ENCODE results near the gene CDC6.

Gene CDC6

GRCh38 chr17:40287494-40288369 lies at the start of gene CDC6:
Gene CDC6 (plus strand): TSS chr17:40287879. CDS start chr17:40289421, 1,542 bp downstream.
- DNase-seq (ENCODE audit: low read depth in 2 of 2): peak; percentile 98

- no peak for DNase-seq (ENCODE audit: low read depth in 2 of 2)
Observed at GRCh38 chr17:40241252-40241834, 46.3 kb upstream of the CDC6 start.

- DNase-seq (ENCODE audit: low read depth in 2 of 2): no peak
Observed at GRCh38 chr17:40242774-40243173, 44.9 kb upstream of the CDC6 start.

GRCh38 chr17:40243761-40244160 lies 43.9 kb upstream of the CDC6 start:
- DNase-seq (ENCODE audit: low read depth in 2 of 2): no peak

DNA sequence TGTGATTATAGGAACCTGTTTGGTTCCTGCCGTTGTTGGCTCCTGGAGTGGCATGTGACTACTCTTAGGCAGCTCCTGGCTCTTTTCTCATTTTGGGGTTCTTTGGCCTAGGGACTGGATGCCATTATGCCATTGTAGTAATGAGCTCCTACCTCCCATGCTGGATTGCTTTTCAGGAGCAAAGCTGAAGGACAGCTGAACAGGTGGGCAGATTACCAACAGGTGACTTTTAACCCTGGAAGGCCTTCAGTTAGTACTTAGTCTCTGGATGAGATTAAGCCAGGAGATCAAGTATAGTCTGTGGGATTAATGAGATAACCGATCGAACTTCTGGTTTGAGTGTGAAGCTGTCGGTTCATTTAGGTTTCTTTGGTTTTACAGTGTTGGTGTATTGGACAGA lies 43.4 kb upstream of the CDC6 start:
- DNase-seq (ENCODE audit: low read depth in 2 of 2): no peak

GRCh38 chr17:40247926-40248495 lies 39.7 kb upstream of the CDC6 start:
- DNase-seq (ENCODE audit: low read depth in 2 of 2): no peak

DNA sequence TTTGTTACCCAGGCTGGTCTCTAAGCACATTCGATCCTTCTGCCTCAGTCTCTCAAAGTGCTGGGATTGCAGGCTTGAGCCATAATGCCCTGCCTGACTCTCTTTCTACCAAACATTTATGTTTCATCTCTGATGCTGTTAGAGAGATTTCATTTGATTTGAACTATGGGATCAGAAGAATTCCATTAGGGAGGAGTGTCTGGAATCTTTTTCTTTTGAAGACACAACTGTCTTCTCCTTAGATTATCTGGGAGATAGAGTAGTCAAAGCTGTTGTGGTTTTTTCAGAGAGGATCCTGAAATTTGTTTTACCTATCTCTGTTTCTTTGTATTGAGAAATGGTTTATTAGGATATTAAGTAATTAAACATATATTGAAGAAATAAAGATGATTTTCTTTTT lies 39.2 kb upstream of the CDC6 start:
- no peak for DNase-seq (ENCODE audit: low read depth in 2 of 2)

GRCh38 chr17:40251576-40251975 lies 36.1 kb upstream of the CDC6 start:
- DNase-seq (ENCODE audit: low read depth in 2 of 2): no peak

DNA sequence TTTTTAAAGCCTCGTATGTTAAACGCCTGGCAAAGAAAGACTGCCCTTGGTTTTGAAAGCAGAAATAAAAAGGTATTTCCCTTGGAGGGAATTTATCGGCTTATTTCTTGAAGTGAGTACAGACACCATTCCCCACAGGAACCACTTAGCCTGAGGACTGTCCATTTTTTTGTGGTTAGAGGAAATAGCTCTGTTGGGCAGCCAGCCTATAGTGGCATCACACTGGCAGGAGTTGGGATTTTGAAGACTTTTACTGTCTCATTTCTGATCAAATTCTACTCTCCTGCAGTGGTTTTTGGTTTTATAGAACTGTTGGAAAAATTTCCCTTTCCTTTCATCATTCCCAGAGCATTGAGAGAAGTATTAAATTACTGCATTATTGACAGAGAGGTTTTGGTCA lies 34.1 kb upstream of the CDC6 start:
- no peak for DNase-seq (ENCODE audit: low read depth in 2 of 2)

DNA sequence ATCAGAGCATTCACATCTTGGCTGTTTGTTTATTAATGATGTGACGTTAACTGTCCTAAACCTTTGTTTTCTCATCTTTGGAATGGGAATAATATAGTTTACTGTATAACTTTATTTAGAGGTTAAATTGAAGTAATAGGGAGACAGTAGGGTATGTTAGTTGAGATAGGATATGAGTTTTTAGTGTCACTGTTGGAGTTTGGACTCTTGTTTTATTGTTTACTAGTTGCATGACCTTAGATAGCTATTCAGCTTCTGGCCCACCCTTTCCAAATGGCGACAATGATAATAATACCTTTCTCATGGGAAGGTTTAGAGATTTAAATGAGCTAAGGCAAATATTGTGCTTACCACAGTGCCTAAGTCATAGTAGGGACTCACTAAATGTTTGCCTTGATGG lies 28.2 kb upstream of the CDC6 start:
- DNase-seq (ENCODE audit: low read depth in 2 of 2): no peak

- DNase-seq (ENCODE audit: low read depth in 2 of 2): no peak
Observed at GRCh38 chr17:40260528-40260927, 27.2 kb upstream of the CDC6 start.

DNA sequence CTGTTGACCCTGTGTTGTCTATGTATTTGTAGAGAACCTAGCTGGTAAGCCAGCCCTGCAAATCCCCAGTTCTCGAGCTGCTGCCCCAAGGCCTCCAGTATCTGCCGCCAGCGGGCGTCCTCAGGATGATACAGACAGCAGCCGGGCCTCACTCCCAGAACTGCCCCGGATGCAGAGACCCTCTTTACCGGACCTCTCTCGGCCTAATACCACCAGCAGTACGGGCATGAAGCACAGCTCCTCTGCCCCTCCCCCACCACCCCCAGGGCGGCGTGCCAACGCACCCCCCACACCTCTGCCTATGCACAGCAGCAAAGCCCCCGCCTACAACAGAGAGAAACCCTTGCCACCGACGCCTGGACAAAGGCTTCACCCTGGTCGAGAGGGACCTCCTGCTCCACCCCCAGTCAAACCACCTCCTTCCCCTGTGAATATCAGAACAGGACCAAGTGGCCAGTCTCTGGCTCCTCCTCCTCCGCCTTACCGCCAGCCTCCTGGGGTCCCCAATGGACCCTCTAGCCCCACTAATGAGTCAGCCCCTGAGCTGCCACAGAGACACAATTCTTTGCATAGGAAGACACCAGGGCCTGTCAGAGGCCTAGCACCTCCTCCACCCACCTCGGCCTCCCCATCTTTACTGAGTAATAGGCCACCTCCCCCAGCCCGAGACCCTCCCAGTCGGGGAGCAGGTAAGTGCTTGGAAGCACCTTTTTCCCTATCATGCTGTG lies 23.1 kb upstream of the CDC6 start:
- DNase-seq (ENCODE audit: low read depth in 2 of 2): no peak

DNA sequence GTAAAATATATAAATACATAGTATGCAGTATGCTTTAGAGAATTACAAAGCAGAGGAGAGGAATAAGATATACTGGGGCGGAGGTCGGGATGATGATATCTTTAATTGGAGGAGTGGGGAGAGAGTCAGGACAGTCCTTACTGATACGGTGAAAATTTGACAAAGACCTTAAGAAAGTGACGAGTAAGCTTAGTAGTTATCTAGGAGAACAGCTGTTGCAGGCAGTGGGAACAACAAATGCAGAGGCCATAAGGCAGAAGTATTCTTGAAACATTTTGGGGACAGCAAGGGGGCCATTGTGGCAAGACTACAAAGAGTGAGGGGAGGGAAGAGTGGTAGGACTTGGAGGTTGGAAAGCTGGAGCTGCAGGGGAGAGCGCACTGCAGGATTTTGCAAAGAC lies 22.3 kb upstream of the CDC6 start:
- DNase-seq (ENCODE audit: low read depth in 2 of 2): no peak

DNA sequence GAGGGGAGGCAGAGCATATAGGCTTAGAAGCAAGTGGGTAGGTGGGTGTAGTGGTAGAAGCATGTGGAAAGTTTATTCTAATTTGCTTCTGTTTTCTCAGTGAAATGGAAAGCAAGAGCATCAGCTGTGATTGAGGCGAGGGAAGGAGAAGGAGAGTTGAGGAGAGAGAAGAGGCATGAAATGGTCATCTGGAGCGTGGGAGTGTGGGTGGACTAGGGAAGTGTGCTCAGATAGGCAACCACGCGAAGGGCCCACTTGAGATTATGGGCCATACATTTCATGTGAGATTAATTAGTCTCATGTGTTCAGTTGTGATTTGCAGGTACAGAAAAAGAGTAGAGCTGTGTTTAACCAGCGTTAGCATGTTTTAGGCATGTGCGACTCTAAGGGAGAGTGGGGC lies 20.8 kb upstream of the CDC6 start:
- no peak for DNase-seq (ENCODE audit: low read depth in 2 of 2)

- no peak for DNase-seq (ENCODE audit: low read depth in 2 of 2)
Observed at GRCh38 chr17:40268141-40268712, 19.5 kb upstream of the CDC6 start.

GRCh38 chr17:40278414-40278813 lies 9.3 kb upstream of the CDC6 start:
- DNase-seq (ENCODE audit: low read depth in 2 of 2): no peak

DNA sequence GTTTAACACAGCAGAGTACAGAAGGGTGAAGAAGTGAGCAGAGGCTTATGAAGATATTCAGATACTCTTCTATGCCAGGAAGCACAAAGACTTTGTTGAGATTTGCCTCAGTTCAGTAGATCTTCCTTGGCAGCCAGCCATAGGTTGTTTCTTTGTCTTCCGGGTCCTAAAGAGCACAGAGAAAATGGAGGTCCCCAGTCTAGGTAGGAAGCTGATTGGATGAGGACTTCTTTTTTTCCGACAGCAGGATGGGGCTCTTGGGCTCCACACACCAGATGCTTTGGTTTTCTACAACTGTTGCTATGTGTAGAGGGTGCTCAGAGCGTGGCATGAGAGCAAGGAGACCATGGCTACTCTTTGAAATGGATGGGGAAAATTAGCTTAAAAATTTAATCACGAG lies 8.3 kb upstream of the CDC6 start:
- DNase-seq (ENCODE audit: low read depth in 2 of 2): no peak

DNA sequence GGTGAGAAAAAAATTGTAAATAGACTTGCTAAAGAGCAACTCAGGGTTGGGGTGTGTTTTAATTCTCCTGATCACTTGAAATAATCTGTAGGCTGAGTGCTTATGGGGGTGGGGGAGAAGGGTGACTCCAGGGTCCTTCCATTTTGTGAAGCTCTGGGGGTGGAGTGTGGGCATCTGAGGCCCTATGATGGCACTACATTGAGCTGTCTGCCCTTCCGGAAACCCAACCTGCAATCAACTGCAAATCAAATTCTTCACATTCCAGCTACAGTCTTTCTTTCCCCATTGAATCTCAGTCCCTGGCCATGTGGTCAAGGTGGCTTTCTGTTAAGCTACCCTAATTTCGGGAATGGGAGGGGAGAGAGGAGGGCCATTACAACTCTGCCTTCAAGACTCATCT lies 6.0 kb upstream of the CDC6 start:
- DNase-seq (ENCODE audit: low read depth in 2 of 2): no peak

GRCh38 chr17:40283662-40284061 lies 4.0 kb upstream of the CDC6 start:
- no peak for DNase-seq (ENCODE audit: low read depth in 2 of 2)

DNA sequence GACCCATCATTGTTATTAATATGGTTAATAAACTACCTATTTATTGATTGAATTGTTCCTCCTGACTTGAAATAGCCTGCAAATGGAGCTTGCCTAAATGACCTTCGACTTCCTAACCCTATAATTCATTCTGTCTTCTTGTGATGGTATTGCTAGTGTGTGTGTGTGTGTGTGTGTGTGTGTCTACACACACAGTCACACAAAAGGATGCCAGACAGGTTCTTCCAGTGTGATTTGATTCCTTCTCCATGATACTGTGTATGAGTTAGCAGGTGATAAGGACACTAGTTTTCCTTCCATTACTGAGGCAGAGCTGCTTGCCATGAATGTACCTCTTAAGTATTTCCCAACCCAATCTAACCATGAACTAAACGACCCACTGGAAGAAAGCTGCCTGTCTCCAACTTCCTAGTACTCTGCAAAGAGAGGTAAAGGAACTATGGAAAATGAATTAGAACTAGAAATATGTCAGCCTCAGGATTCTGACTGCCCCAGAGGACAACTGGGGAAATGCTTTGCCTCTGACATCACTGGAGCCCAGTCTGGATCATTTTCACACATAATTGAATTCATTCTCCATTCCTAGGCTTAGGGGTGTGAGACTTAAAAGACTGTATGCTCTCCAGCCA lies 3.5 kb upstream of the CDC6 start:
- no peak for DNase-seq (ENCODE audit: low read depth in 2 of 2)

DNA sequence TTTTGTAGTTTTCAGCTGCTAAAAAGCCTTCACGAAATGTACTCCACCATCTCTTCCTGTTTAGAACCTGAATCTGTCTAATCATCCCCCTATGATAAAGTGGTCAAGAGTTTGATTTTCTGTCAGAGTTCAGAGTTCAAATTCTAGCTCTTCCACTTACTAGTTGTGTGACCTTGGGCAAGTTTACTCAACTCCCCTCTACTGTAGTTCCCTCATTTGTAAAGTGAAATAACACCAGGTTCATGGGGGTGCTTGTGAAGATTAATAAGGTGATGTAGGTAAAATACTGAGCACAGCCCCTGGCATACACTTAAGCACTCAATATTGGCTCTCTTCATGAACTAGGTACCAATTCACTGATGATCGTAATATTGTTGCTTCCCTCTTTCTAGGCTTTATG lies 1.2 kb upstream of the CDC6 start:
- no peak for DNase-seq (ENCODE audit: low read depth in 2 of 2)

- no peak for DNase-seq (ENCODE audit: low read depth in 2 of 2)
Observed at GRCh38 chr17:40287159-40287493, 553 bp upstream of the CDC6 start.
